ENCODE data around the gene PXDC1.

Gene PXDC1

GRCh38 chr6:3743541-3743940, 8.0 kb downstream of the PXDC1 start:
- TF ChIP-seq POLR2A (IDR thresholded peaks at IDR 0.05; ENCODE audit: low read length): no peak
- no peak for TF ChIP-seq GATA1 (IDR thresholded peaks at IDR 0.05; ENCODE audit: low read depth, low read length)
- no peak for DNase-seq

DNA sequence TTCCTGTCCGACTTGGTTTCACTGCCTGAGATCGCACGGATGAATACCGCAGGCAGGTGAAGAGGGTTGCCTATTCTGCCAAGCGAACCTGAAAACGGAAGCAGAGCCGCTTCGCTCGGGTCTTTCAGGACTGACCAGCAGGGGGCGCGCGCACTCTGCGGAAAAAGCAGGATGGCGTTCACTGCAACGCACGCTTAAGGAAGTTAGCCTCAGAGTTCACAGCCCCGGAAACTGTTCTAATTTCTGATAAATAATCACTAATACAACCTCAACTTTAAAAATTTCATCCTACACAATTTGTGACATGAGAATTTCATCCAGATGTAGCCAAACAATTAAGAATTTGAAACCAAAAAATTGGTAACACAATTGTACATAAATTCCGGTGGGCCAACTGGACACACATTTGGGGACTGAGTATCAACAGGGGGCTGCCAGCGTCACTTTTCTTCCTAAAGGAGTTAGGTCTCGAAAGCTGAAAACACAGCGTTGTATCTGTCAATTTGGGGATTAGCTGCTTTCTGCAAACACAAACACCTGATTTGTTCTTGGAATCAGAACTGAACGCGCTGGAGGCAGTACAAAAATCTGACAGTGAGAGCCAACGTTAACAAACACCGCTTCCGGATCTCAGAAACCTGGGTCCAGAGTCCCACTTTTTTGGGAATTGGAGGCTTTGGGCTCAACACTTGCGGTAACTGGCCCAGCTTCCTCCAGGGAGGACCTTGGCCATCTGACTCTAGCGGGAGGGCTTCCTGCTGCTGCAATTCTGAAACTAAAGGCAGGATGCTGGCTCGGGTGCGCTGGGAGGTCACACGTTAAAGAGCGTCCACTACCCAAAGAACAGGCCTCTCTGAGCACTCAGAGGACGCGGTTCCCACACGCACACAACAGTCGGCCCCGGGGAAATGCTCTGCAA, 8.8 kb downstream of the PXDC1 start:
- TF ChIP-seq GATA1 (IDR thresholded peaks at IDR 0.05; ENCODE audit: low read depth, low read length) (no peak), POLR2A (IDR thresholded peaks at IDR 0.05; ENCODE audit: low read length) (no peak)
- peak; percentile 79 to 89 for DNase-seq

DNA sequence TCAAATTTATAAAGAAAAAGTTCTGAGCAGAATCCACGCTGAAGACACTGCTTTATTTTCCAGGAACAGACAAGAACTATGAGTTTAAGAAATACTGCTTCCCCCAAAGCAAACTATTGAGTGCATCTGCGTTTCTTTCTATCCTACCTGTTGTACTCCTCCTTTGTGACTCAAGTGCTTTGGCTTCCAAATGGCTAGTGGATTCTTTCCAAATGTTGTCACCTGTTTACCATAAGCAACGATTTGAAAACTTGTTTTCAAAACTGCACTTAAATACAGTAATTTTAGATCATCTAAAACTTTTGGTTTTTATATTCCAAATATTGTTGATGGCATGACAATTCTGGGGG, 9.5 kb downstream of the PXDC1 start:
- no peak for DNase-seq
- no peak for TF ChIP-seq POLR2A (IDR thresholded peaks at IDR 0.05; ENCODE audit: low read length)
- no peak for TF ChIP-seq GATA1 (IDR thresholded peaks at IDR 0.05; ENCODE audit: low read depth, low read length)

DNA sequence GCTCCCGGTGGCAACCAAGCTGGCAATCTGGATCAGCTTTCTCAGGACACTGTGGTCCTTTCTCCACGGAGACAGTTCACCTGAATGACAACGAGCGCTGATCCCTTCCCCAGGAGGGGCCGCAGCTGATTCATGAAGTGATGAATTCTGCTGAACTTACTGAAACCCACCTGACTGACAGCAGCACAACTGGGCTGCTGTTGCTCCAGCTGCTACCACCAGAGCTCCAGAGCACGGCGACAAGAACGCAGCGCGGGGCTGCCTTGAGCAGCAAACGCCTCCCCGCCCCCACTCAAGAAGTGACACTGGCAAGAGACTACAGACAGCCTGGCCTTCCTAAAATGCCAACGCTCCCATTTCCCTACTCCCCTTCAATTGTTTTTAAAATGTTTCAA, 10.0 kb downstream of the PXDC1 start:
- no peak for DNase-seq
- TF ChIP-seq GATA1 (IDR thresholded peaks at IDR 0.05; ENCODE audit: low read depth, low read length) (no peak), POLR2A (IDR thresholded peaks at IDR 0.05; ENCODE audit: low read length) (no peak)

GRCh38 chr6:3740551-3741476, 10.7 kb downstream of the PXDC1 start:
- DNase-seq: no peak
- TF ChIP-seq POLR2A (IDR thresholded peaks at IDR 0.05; ENCODE audit: low read length) (no peak), GATA1 (IDR thresholded peaks at IDR 0.05; ENCODE audit: low read depth, low read length) (no peak)

DNA sequence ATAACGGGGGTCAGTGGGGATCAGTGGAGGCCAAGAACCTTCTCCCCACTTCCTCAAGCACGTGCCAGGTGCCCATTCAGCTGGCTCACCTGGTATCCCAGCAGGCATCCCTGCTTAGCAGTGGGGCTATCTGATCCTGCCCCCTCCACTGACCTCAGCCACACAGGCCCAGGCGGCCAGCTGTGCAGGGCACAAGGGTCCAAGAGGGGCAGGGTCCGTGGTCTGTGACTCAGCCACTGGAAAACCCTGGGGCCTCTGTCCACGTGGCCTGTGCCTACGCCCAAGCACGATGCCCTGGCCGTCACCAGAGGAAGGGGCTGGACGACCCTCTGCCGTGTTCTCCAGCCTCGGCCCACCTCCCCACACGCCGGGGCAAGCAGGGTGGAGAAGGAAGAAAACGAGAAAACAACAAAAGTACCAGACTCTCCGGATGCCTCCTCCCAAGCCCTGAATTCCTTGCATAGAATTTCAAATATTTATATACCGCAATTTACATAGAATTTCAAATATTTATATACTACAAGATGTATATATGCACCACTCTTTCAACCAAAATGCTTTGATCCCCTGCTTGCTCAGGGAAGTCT, 12.1 kb downstream of the PXDC1 start:
- no peak for DNase-seq
- no peak for TF ChIP-seq GATA1 (IDR thresholded peaks at IDR 0.05; ENCODE audit: low read depth, low read length)
- no peak for TF ChIP-seq POLR2A (IDR thresholded peaks at IDR 0.05; ENCODE audit: low read length)

GRCh38 chr6:3738381-3739131, 13.0 kb downstream of the PXDC1 start:
- TF ChIP-seq GATA1 (IDR thresholded peaks at IDR 0.05; ENCODE audit: low read depth, low read length) (no peak), POLR2A (IDR thresholded peaks at IDR 0.05; ENCODE audit: low read length) (no peak)
- no peak for DNase-seq

DNA sequence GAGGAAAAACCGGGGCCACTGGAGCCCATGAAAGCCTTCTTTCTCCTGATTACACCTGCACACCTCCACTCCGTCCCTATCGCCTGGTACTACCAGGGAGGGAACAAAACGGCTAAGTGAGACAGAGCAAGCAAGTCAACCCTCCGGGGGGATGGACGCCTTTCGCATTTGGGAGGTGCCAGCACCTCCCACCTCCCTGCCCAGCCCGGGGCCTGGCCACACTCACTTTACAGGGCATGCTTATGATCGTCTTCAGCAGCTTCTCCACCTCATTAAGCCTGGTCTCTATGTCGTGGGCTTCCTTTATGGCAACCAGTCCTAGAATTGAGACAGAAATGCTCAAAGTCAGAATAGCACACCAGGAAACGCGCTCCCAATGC, 13.7 kb downstream of the PXDC1 start:
- TF ChIP-seq POLR2A (IDR thresholded peaks at IDR 0.05; ENCODE audit: low read length) (no peak), GATA1 (IDR thresholded peaks at IDR 0.05; ENCODE audit: low read depth, low read length) (no peak)
- no peak for DNase-seq

DNA sequence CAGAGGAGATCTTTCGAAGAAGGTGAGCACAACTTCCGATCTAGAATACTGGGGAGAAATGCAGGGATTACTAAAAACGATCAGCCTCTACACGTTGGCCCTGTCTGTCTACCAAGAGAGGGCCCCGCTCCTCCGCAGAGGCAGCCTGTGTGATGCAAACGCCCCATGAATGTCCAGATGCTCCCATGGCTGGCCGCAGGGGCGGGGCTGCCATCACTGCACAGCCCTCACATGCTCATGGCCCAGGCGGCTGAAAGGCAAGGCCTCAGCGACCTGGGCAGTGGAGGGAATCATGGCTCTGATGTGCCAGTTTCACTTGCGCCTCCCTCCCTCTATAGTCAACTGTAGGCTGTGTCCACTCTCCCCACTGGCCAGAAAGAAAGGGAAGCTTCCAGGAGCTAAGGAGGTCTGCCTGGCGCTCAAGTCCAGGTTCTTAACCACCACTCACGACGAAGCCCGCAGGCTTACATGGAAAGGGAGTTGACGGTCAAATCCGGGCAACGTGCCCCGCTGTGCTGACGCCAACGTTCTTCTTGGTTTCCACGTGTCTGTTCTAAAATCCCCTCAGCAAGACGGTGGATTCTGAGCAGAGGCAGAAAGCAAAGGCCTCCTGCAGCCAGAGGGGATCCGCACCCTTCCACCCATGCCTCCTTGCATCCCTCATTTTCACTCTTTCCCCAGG, 14.2 kb downstream of the PXDC1 start:
- TF ChIP-seq GATA1 (IDR thresholded peaks at IDR 0.05; ENCODE audit: low read depth, low read length) (no peak), POLR2A (IDR thresholded peaks at IDR 0.05; ENCODE audit: low read length) (no peak)

GRCh38 chr6:3735029-3735605, 16.4 kb downstream of the PXDC1 start:
- DNase-seq: no peak
- TF ChIP-seq POLR2A (IDR thresholded peaks at IDR 0.05; ENCODE audit: low read length) (no peak), GATA1 (IDR thresholded peaks at IDR 0.05; ENCODE audit: low read depth, low read length) (no peak)

More for the DNA sequence above, 14.2 kb downstream of the PXDC1 start:
- no peak for DNase-seq

GRCh38 chr6:3734023-3734422, 17.5 kb downstream of the PXDC1 start:
- DNase-seq: no peak
- no peak for TF ChIP-seq GATA1 (IDR thresholded peaks at IDR 0.05; ENCODE audit: low read depth, low read length)
- TF ChIP-seq POLR2A (IDR thresholded peaks at IDR 0.05; ENCODE audit: low read length): no peak

- DNase-seq: no peak
- TF ChIP-seq POLR2A (IDR thresholded peaks at IDR 0.05; ENCODE audit: low read length): no peak
- TF ChIP-seq GATA1 (IDR thresholded peaks at IDR 0.05; ENCODE audit: low read depth, low read length): no peak
Observed at GRCh38 chr6:3733321-3733925, 18.1 kb downstream of the PXDC1 start.
